Measurements from ENCODE around the gene BAIAP3. TPM values are rescaled to one million over a fixed set of nuclear protein-coding genes. Genes with fewer than 3 reads are reported as not detected.

The BAIAP3 gene
- total and polyA plus RNA-seq, 2 experiments from 2014 or later: 5.2 to 13.0 TPM

- no peak for TF ChIP-seq ZNF462 (CRISPR knock-in tag; IDR thresholded peaks at IDR 0.05)
- TF ChIP-seq EZH2 (IDR thresholded peaks at IDR 0.05; ENCODE audit: low read depth, unreplicated experiment): no peak
- no peak for TF ChIP-seq STAT1 (IDR thresholded peaks at IDR 0.05; ENCODE audit: unreplicated experiment)
- TF ChIP-seq REST (IDR thresholded peaks at IDR 0.05; ENCODE audit: unreplicated experiment): no peak
- TF ChIP-seq CREB1 (CRISPR knock-in tag; IDR thresholded peaks at IDR 0.05; ENCODE audit: low read depth): no peak
Measured at GRCh38 chr16:1338855-1339675, 5.6 kb downstream of the BAIAP3 start (continued).

Data from GM23338 (cell line).